Measurements from ENCODE around the gene RHBG.

Gene RHBG

DNA sequence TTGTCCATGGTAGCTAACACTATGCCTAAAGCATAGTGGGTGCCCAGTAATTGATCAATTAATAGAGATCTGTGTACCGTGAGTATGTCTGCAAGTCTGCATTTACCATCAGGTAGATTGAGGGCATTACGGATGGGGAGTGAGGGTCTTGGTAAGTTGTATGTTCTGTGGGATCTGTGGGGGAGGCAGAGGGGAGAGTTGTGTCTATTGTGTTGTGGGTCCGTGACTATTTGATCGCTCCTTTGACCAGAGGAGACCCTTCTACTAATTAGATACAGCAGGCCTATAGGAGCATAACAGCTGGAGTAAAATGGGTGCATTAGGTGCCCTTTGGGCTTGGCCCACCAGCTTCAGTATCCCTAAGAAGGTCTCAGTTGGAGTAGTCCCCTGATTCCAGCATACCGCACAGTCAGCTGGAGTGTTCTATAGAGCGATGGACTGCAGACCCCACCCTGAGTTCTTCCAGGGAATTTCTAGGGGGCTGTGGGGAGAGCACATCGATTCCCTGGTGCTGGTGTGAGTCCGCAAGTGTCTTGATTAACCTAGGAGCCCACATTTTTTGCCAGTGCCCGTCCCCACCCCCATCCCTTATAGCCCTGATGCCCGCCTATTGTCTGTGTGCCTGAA is 55.9 kb downstream of the RHBG start:
- DNase-seq (ENCODE audit: low spot score): no peak

- no peak for DNase-seq (ENCODE audit: low spot score)
These were observed 56.9 kb downstream of the RHBG start for GRCh38 chr1:156425943-156426342.

DNA sequence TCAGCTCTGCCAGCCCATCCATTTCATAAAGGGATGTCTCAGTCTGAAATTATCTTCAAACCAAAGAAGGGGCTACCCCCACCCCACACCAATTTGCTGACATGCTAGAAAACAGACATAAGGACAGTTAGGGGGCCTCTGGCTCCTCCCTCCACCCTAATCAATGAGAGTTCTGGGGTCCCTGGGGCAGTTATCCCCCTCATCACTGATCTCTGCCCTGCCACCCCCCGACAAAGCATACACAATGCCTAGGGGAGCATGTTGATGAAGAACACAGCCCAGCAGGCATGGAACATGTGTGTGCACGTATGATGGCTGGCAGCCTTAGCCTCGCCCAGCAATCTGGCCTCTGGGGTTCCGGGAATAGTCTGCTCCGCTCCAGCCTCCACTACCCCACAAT is 58.9 kb downstream of the RHBG start:
- DNase-seq (ENCODE audit: low spot score): no peak

DNA sequence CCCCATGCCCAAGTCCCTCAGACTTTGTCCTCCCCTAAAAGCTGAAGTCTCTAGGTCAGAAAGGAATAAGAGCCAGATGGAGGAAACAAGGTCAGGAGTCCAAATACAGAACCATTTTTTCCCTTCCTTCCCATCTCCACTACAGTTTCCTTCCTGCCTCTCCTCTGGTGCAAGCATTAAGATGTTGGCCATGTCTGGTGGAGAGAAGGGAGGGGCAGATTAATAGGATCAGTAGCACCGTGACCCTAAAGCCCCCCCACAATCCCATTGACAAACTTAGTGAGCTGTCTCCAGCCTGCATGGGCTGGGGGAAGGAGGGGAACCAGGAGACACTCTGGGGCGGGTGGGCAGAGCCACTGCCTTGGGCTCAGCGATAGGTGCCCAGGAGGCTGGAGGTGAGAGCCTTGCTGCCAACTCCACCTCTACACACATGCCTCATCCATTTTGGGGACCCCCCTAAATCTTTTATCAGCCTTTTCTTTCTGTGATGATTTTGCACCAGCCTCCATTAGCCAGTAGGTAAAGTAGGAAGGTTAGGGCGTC is 59.8 kb downstream of the RHBG start:
- DNase-seq (ENCODE audit: low spot score): no peak

GRCh38 chr1:156429313-156430060 is 60.5 kb downstream of the RHBG start:
- DNase-seq (ENCODE audit: low spot score): no peak

DNA sequence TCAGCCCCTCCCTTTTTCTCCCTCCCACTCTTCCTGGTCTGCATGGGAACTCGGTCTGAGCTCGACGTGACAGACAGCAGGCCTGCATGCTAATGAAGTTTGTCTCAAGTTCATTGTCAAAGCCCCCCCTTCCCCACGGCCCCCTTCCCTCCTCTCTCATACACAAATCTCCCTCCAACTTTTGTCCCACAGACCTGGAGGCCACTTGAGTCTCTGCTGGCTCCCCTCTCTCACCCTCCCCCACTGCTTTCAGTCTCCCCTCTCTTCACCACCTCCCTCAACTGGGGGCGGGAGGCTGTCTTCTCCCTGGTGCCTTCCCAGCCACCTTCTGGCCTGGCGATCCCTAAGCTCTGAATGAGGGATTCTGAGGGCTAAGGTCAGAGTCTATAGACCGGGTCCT is 61.3 kb downstream of the RHBG start:
- no peak for DNase-seq (ENCODE audit: low spot score)

- no peak for DNase-seq (ENCODE audit: low spot score)
These were observed 61.9 kb downstream of the RHBG start for GRCh38 chr1:156430866-156431265.

DNA sequence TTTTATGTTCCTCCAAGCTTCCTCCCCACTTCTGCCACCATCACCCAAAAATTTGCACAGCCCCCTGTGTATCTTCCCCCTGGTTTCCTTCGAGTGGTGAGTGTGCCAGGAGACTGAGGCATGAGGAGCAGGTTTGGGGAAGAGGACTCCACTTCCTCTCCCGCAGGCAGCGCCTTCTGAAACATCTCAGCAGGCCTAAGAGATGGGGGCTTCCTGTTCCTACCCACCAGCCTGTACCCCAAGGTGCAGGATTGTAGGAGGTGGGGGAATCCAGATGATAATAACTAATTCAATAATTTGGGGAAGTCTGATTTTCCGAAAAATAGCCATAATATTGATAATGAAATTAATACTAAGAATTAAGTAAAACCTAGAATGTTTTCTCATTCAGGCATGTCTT is 62.4 kb downstream of the RHBG start:
- DNase-seq (ENCODE audit: low spot score): no peak

GRCh38 chr1:156431769-156432668 is 63.0 kb downstream of the RHBG start:
- DNase-seq (ENCODE audit: low spot score): no peak

DNA sequence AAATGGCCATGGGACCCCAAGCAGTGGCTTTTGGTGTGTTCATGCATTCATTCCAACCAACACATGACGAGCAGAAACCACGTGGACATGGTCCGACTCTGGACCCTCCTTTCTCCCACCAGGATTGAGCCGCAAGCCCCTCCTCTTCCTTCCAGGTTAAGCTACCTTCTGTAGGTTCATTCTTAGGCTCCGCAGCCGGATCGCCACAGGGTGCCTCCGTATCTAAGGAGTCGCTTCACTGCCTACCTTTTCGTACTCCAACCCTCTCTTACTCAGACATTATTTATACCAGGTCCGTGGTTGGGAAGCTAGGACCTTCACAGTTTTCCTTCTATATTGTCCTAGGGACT is 63.6 kb downstream of the RHBG start:
- no peak for DNase-seq (ENCODE audit: low spot score)

DNA sequence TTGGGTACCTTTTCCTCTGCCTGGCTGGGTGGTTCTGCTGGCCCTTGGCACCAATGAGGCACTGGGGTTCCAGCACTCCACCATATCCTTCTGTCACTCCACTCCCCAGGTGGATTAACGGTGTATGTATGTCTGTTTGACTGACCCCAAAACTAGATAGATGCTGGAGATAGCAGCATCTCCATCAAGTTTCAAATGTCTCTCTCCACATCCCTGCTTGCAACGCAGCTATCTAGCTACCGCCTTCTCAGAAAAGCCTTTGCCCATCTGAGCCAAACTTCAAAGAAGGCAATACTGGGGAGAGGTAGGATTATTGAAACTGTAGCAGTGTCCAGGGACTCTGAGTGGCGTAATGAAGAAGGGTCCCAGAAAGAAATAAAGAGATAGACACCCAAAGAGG is 64.0 kb downstream of the RHBG start:
- DNase-seq (ENCODE audit: low spot score): no peak

DNA sequence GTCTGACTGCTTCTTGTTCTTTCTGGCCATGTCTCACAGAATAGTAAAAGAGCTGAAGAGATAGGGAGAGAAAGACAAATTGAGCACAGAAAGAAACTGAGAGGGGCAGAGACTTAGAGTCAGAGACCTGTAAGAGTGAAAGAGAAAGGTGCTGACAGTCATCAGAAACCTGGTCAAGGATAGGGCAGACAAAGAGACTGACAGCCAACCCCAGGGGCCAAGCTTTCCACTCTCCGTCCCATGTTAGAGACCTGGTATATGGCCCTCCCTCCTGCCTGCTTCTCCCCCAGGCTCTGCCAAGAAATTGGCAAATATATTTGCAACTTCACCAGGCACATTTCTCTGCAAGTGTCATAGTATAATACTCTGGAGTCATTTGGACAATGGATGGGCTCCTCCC is 64.6 kb downstream of the RHBG start:
- DNase-seq (ENCODE audit: low spot score): no peak
